HG02852 (cell line): ENCODE measurements around the gene DHRSX.

Experiments
- ATAC-seq: cut with Tn5 transposase; IDR thresholded peaks from one replicate; pipeline ENCODE4 v1.9.1; 2021; ENCODE audit warnings: mild to moderate bottlenecking, moderate library complexity; ENCODE audit not compliant: unreplicated experiment

DHRSX gene

GRCh38 chrX:2176733-2177132 is 324.0 kb downstream of the DHRSX start:
- no peak for ATAC-seq

- ATAC-seq = no peak
These were observed 324.5 kb downstream of the DHRSX start for GRCh38 chrX:2176274-2176673.

GRCh38 chrX:2172359-2172758 is 328.4 kb downstream of the DHRSX start:
- no peak for ATAC-seq
